Activated T-helper 1 cell treated with anti-CD3 and anti-CD28 coated beads, Interleukin-12 subunit alpha, Interleukin-12 subunit beta, Interleukin-2, Interleukin-4 antibody, amounts not matched to agents 30 ng/mL and 10 ng/mL and 1 ng/mL, durations not matched to agents 14 hours and 24 hours and 36 hours (primary cell): ENCODE data around the gene DERL2. TPM values are rescaled to one million over a fixed set of nuclear protein-coding genes. Genes with fewer than 3 reads are reported as not detected.
A peak's percentile ranks its signal among the peaks of the same experiment; 100 is the strongest.

ENCODE experiments used
- DNase-seq: peaks from one replicate; pipeline ENCODE4 v3.0.0; 2021; ENCODE audit warnings: low spot score
- H3K27ac Mint-ChIP-seq: one replicate; pipeline ENCODE4 v1.8.0; 2021; ENCODE audit warnings: mild to moderate bottlenecking, mixed read lengths
- H3K27me3 Mint-ChIP-seq: one replicate; pipeline ENCODE4 v1.8.0; 2022; ENCODE audit warnings: mild to moderate bottlenecking, moderate library complexity, mixed read lengths; ENCODE audit not compliant: insufficient read depth
- H3K36me3 Mint-ChIP-seq: one replicate; pipeline ENCODE4 v1.8.0; 2021; ENCODE audit warnings: low read depth, mixed read lengths
- H3K4me1 Mint-ChIP-seq: one replicate; pipeline ENCODE4 v1.8.0; 2021; ENCODE audit warnings: low read depth, mixed read lengths
- H3K4me3 Mint-ChIP-seq: one replicate; pipeline ENCODE4 v1.8.0; 2021; ENCODE audit warnings: mild to moderate bottlenecking, moderate library complexity, mixed read lengths
- H3K9me3 Mint-ChIP-seq: one replicate; pipeline ENCODE4 v1.8.0; 2021; ENCODE audit warnings: mixed read lengths
- intact Hi-C: fragments of 100-400 bp; cut with micrococcal nuclease; formaldehyde crosslinking; loops from one replicate; pipeline ENCODE4 v1.15.1; 2024
- total RNA-seq: library from RNA; stranded (reverse); gene quantifications from 2 replicates; pipeline ENCODE4 v1.2.3, GENCODE V29; 2022

Gene DERL2
- total RNA-seq, 1 donor from 2014 or later, result 71.7 TPM

DNA sequence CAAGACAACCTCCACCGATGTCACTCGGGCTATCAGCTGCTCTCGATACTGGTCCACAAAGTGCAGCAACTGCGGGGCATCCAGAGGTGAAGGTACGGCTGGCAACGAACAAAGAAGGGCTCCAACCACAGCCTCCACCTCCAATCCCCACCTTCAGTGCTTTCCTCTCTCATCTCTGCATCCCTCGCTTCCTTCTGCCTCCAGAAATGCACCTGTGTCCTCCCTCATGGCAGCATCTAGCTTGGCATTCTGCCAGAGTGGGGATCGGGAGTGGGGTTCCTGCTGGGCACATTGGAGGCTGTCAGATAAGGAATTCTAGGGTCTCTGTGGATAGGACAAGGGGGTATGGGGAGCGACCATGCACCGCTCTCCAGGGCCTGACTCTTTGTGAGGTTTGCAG lies 29.0 kb upstream of the DERL2 start:
- no peak overlapping the region for H3K4me3 Mint-ChIP-seq
- peak overlapping the region; percentile 58 for H3K27ac Mint-ChIP-seq
- no peak for DNase-seq
- no peaks in the 10 kb centered on the region for H3K9me3 Mint-ChIP-seq
- no peaks in the 10 kb centered on the region for H3K27me3 Mint-ChIP-seq
- peaks cover 50% of the 10 kb centered on the region for H3K36me3 Mint-ChIP-seq
- peaks cover 24% of the 10 kb centered on the region for H3K4me1 Mint-ChIP-seq
- intact Hi-C loops, result no loop called here

DNA sequence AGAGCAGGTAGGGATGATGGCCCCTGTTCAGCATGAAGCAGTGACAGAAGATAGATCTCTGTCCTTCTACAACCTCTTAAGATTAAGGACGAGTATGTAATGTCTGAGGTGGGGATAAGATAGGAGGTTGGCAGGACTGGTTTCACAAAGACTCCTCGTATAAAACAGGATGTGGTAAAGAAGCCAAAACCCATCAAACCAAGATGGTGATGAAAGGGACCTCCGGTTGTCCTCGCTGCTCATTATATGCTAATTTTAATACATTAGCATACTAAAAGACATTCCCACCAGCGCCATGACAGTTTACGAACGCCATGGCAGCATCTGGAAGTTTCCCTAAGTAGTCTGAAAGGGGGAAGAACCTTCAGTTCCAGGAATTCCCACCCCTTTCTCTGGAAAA lies 27.6 kb upstream of the DERL2 start:
- no peak overlapping the region for H3K27ac Mint-ChIP-seq
- DNase-seq, result no peak
- H3K9me3 Mint-ChIP-seq, result no peaks in the 10 kb centered on the region
- H3K4me3 Mint-ChIP-seq, result no peak overlapping the region
- intact Hi-C loops, result no loop called here
- peaks cover 24% of the 10 kb centered on the region for H3K4me1 Mint-ChIP-seq
- peaks cover 50% of the 10 kb centered on the region for H3K36me3 Mint-ChIP-seq
- H3K27me3 Mint-ChIP-seq, result no peaks in the 10 kb centered on the region

GRCh38 chr17:5511401-5512225 lies 25.6 kb upstream of the DERL2 start:
- H3K27me3 Mint-ChIP-seq, result no peaks in the 10 kb centered on the region
- intact Hi-C loops, result no loop called here
- H3K9me3 Mint-ChIP-seq, result no peaks in the 10 kb centered on the region
- no peak for DNase-seq
- H3K36me3 Mint-ChIP-seq, result peaks cover 38% of the 10 kb centered on the region
- H3K27ac Mint-ChIP-seq, result peak overlapping the region; percentile 57
- peaks cover 24% of the 10 kb centered on the region for H3K4me1 Mint-ChIP-seq
- H3K4me3 Mint-ChIP-seq, result no peak overlapping the region

DNA sequence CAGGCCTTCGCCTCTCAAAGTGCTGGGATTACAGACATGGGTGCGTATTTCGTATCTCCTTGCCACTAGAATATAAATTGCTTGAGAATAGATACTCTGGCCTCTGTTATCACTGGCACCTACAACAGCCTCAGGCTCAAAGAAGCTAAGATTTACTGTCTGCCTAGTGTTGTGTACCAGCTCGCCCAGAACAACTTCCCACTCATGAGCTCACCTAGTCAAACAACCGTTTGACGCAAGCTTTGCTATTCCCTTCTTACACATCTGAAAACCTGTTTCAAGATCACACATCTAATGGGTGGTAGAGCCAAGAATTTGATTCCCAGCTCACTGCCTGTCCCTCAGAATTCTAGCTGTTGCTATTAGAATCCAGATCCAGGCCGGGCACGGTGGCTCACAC lies 24.8 kb upstream of the DERL2 start:
- Mint-ChIP-seq H3K27me3 (no peaks in the 10 kb centered on the region), H3K4me1 (peaks cover 24% of the 10 kb centered on the region), H3K36me3 (peaks cover 34% of the 10 kb centered on the region), H3K4me3 (no peak overlapping the region), H3K9me3 (no peaks in the 10 kb centered on the region), H3K27ac (no peak overlapping the region)
- no peak for DNase-seq
- intact Hi-C loops, result no loop called here

- Mint-ChIP-seq H3K4me1 (peaks cover 24% of the 10 kb centered on the region), H3K27me3 (no peaks in the 10 kb centered on the region), H3K4me3 (no peak overlapping the region), H3K27ac (no peak overlapping the region), H3K36me3 (peaks cover 26% of the 10 kb centered on the region), H3K9me3 (no peaks in the 10 kb centered on the region)
- DNase-seq, result no peak
- intact Hi-C loops, result no loop called here
Measured at GRCh38 chr17:5509482-5509881, 23.5 kb upstream of the DERL2 start.

- no peaks in the 10 kb centered on the region for H3K27me3 Mint-ChIP-seq
- H3K4me1 Mint-ChIP-seq, result peaks cover 20% of the 10 kb centered on the region
- H3K4me3 Mint-ChIP-seq, result no peak overlapping the region
- H3K9me3 Mint-ChIP-seq, result no peaks in the 10 kb centered on the region
- no peak for DNase-seq
- intact Hi-C loops, result no loop called here
- H3K27ac Mint-ChIP-seq, result no peak overlapping the region
- H3K36me3 Mint-ChIP-seq, result peaks cover 24% of the 10 kb centered on the region
Measured at GRCh38 chr17:5508810-5509209, 22.8 kb upstream of the DERL2 start.

- no peak overlapping the region for H3K4me3 Mint-ChIP-seq
- no peak overlapping the region for H3K27ac Mint-ChIP-seq
- H3K9me3 Mint-ChIP-seq, result no peaks in the 10 kb centered on the region
- DNase-seq, result no peak
- peaks cover 20% of the 10 kb centered on the region for H3K36me3 Mint-ChIP-seq
- no peaks in the 10 kb centered on the region for H3K27me3 Mint-ChIP-seq
- H3K4me1 Mint-ChIP-seq, result peaks cover 4% of the 10 kb centered on the region
- intact Hi-C loops, result no loop called here
Measured at GRCh38 chr17:5506307-5506706, 20.3 kb upstream of the DERL2 start.

DNA sequence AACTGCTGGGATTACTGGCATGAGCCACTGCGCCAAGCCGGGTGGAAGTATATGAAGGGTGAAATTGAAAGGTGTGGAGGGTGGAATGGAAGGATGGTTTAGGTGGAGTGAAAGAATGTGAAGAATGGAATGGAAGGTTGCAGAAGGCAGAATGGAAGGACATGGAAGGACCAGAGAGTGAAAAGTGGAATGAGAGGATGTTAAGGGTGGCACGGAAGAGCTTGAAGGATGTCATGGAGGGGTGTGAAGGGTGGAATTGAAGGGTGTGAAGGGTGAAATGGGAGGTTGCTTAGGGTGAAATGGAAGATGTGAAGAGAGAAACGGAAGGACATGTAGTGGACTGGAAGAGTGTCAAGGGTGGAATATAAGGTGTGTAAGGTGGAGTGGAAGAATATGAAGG lies 16.6 kb upstream of the DERL2 start:
- H3K4me3 Mint-ChIP-seq, result no peak overlapping the region
- H3K9me3 Mint-ChIP-seq, result no peaks in the 10 kb centered on the region
- H3K36me3 Mint-ChIP-seq, result peaks cover 25% of the 10 kb centered on the region
- H3K27me3 Mint-ChIP-seq, result no peaks in the 10 kb centered on the region
- no peak overlapping the region for H3K27ac Mint-ChIP-seq
- DNase-seq, result no peak
- peaks cover 11% of the 10 kb centered on the region for H3K4me1 Mint-ChIP-seq
- intact Hi-C loops, result loop anchor here (5.0 kb wide), 1 partner anchor 80 kb away; the partner anchor contains the start of gene NLRP1

GRCh38 chr17:5501685-5502084 lies 15.7 kb upstream of the DERL2 start:
- no peak overlapping the region for H3K27ac Mint-ChIP-seq
- peaks cover 11% of the 10 kb centered on the region for H3K4me1 Mint-ChIP-seq
- DNase-seq, result no peak
- peaks cover 25% of the 10 kb centered on the region for H3K36me3 Mint-ChIP-seq
- peaks cover under 1% of the 10 kb centered on the region for H3K27me3 Mint-ChIP-seq
- H3K9me3 Mint-ChIP-seq, result no peaks in the 10 kb centered on the region
- intact Hi-C loops, result loop anchor here (1.0 to 5.0 kb wide), 3 partner anchors 15 to 81 kb away; partner anchors contain the start of genes DERL2, MIS12 and NLRP1
- peak overlapping the region; percentile 49 for H3K4me3 Mint-ChIP-seq

- H3K27me3 Mint-ChIP-seq, result peaks cover 3% of the 10 kb centered on the region
- peak overlapping the region; percentile 94 for H3K4me3 Mint-ChIP-seq
- peaks cover 24% of the 10 kb centered on the region for H3K36me3 Mint-ChIP-seq
- DNase-seq, result peak; percentile 63
- H3K27ac Mint-ChIP-seq, result peak overlapping the region; percentile 59
- intact Hi-C loops, result loop anchor here (1.0 to 5.0 kb wide), 3 partner anchors 14 to 82 kb away; partner anchors contain the start of genes DERL2, MIS12 and NLRP1
- peaks cover 11% of the 10 kb centered on the region for H3K4me1 Mint-ChIP-seq
- H3K9me3 Mint-ChIP-seq, result no peaks in the 10 kb centered on the region
Measured at GRCh38 chr17:5500589-5501391, 14.8 kb upstream of the DERL2 start.

GRCh38 chr17:5500247-5500588 lies 14.2 kb upstream of the DERL2 start:
- H3K27me3 Mint-ChIP-seq, result peaks cover 3% of the 10 kb centered on the region
- peak overlapping the region; percentile 94 for H3K4me3 Mint-ChIP-seq
- intact Hi-C loops, result loop anchor here (5.0 kb wide), 1 partner anchor 82 kb away; the partner anchor contains the start of gene NLRP1

GRCh38 chr17:5499476-5500231 lies 13.7 kb upstream of the DERL2 start:
- Mint-ChIP-seq H3K27ac (no peak overlapping the region), H3K4me3 (peak overlapping the region; percentile 94), H3K9me3 (no peaks in the 10 kb centered on the region), H3K27me3 (peaks cover 3% of the 10 kb centered on the region), H3K36me3 (peaks cover 22% of the 10 kb centered on the region), H3K4me1 (peaks cover 11% of the 10 kb centered on the region)
- intact Hi-C loops, result loop anchor here (5.0 kb wide), 1 partner anchor 83 kb away; the partner anchor contains the start of gene NLRP1
- no peak for DNase-seq

More at GRCh38 chr17:5500247-5500588, 14.2 kb upstream of the DERL2 start:
- DNase-seq, result no peak
- Mint-ChIP-seq H3K9me3 (no peaks in the 10 kb centered on the region), H3K36me3 (peaks cover 22% of the 10 kb centered on the region), H3K27ac (peak overlapping the region; percentile 59), H3K4me1 (peaks cover 11% of the 10 kb centered on the region)
